Muscle layer of duodenum (tissue), 2 donors: ENCODE data around the gene FLNB.

Source experiments
- H3K27ac ChIP-seq: one replicate; pipeline ENCODE4 v1.7.0; 2013; ENCODE audit warnings: mild to moderate bottlenecking, low read length
- H3K27me3 ChIP-seq: one replicate; pipeline ENCODE4 v1.7.0; 2013; ENCODE audit warnings: low read depth, mild to moderate bottlenecking, control low read depth, low read length
- H3K36me3 ChIP-seq, 2 donors: one replicate each; pipeline ENCODE4 v1.7.0; 2013; ENCODE audit warnings: low read length in 2 of 2, control low read depth in 1 of 2, mild to moderate bottlenecking in 1 of 2; ENCODE audit not compliant: insufficient read depth in 2 of 2, control insufficient read depth in 1 of 2
- H3K4me1 ChIP-seq, 2 donors: one replicate each; pipeline ENCODE4 v1.7.0; 2013; ENCODE audit warnings: low read length in 2 of 2, mild to moderate bottlenecking in 2 of 2, control low read depth in 1 of 2, moderate library complexity in 1 of 2; ENCODE audit not compliant: insufficient read depth in 2 of 2, control insufficient read depth in 1 of 2
- H3K4me3 ChIP-seq, 2 donors: one replicate each; pipeline ENCODE4 v1.7.0; 2013; ENCODE audit warnings: low read length in 2 of 2, low read depth in 1 of 2, mild to moderate bottlenecking in 1 of 2
- H3K9me3 ChIP-seq, 2 donors: one replicate each; pipeline ENCODE4 v1.7.0; 2013; ENCODE audit warnings: low read length in 2 of 2, control low read depth in 1 of 2, mild to moderate bottlenecking in 1 of 2; ENCODE audit not compliant: control insufficient read depth in 1 of 2
- donor health status: healthy.

The FLNB gene

GRCh38 chr3:58120075-58120812, 112.0 kb downstream of the FLNB start:
- Histone ChIP-seq H3K4me3 (no peak overlapping the region), H3K27ac (no peak overlapping the region), H3K27me3 (no peaks in the 10 kb centered on the region), H3K9me3 (no peaks in the 10 kb centered on the region), H3K4me1 (peaks cover 11 to 27% of the 10 kb centered on the region in 2 donors), H3K36me3 (peaks cover 56 to 57% of the 10 kb centered on the region in 2 donors)

- H3K9me3 ChIP-seq = no peaks in the 10 kb centered on the region
- H3K27me3 ChIP-seq = no peaks in the 10 kb centered on the region
- H3K4me3 ChIP-seq = no peak overlapping the region
- peaks cover 11 to 27% of the 10 kb centered on the region in 2 donors for H3K4me1 ChIP-seq
- peaks cover 58 to 59% of the 10 kb centered on the region in 2 donors for H3K36me3 ChIP-seq
- no peak overlapping the region for H3K27ac ChIP-seq
Observed at GRCh38 chr3:58121183-58121582, 113.0 kb downstream of the FLNB start.

GRCh38 chr3:58122936-58123700, 114.9 kb downstream of the FLNB start:
- no peak overlapping the region for H3K4me3 ChIP-seq
- H3K4me1 ChIP-seq = peaks cover 11 to 14% of the 10 kb centered on the region in 2 donors
- no peak overlapping the region for H3K27ac ChIP-seq
- H3K36me3 ChIP-seq = peaks cover 72 to 79% of the 10 kb centered on the region in 2 donors
- no peaks in the 10 kb centered on the region for H3K9me3 ChIP-seq
- no peaks in the 10 kb centered on the region for H3K27me3 ChIP-seq

- H3K9me3 ChIP-seq = no peaks in the 10 kb centered on the region
- H3K36me3 ChIP-seq = peaks cover 64 to 77% of the 10 kb centered on the region in 2 donors
- no peak overlapping the region for H3K4me3 ChIP-seq
- peaks cover 11% of the 10 kb centered on the region in 2 donors for H3K4me1 ChIP-seq
- H3K27ac ChIP-seq = no peak overlapping the region
- H3K27me3 ChIP-seq = no peaks in the 10 kb centered on the region
Observed at GRCh38 chr3:58124387-58124786, 116.2 kb downstream of the FLNB start.

GRCh38 chr3:58129041-58129770, 121.0 kb downstream of the FLNB start:
- Histone ChIP-seq H3K4me1 (no peaks in the 10 kb centered on the region), H3K27ac (no peak overlapping the region), H3K9me3 (no peaks in the 10 kb centered on the region), H3K4me3 (no peak overlapping the region), H3K27me3 (no peaks in the 10 kb centered on the region), H3K36me3 (peaks cover 65 to 75% of the 10 kb centered on the region in 2 donors)

- no peak overlapping the region for H3K27ac ChIP-seq
- H3K27me3 ChIP-seq = no peaks in the 10 kb centered on the region
- peaks cover 64 to 75% of the 10 kb centered on the region in 2 donors for H3K36me3 ChIP-seq
- H3K9me3 ChIP-seq = no peaks in the 10 kb centered on the region
- H3K4me3 ChIP-seq = no peak overlapping the region
- H3K4me1 ChIP-seq = no peaks in the 10 kb centered on the region
Observed at GRCh38 chr3:58130591-58130990, 122.4 kb downstream of the FLNB start.

GRCh38 chr3:58131101-58131825, 123.0 kb downstream of the FLNB start:
- Histone ChIP-seq H3K4me1 (no peaks in the 10 kb centered on the region), H3K4me3 (no peak overlapping the region), H3K27me3 (no peaks in the 10 kb centered on the region), H3K36me3 (peaks cover 64 to 75% of the 10 kb centered on the region in 2 donors), H3K9me3 (no peaks in the 10 kb centered on the region), H3K27ac (no peak overlapping the region)

- H3K27ac ChIP-seq = no peak overlapping the region
- peaks cover 64 to 75% of the 10 kb centered on the region in 2 donors for H3K36me3 ChIP-seq
Observed at GRCh38 chr3:58132850-58133249, 124.6 kb downstream of the FLNB start.

GRCh38 chr3:58134468-58134867, 126.2 kb downstream of the FLNB start:
- no peaks in the 10 kb centered on the region for H3K9me3 ChIP-seq
- peaks cover 0 to 4% of the 10 kb centered on the region in 2 donors for H3K4me1 ChIP-seq
- H3K27me3 ChIP-seq = no peaks in the 10 kb centered on the region
- H3K4me3 ChIP-seq = no peak overlapping the region
- H3K36me3 ChIP-seq = peaks cover 74 to 80% of the 10 kb centered on the region in 2 donors
- H3K27ac ChIP-seq = no peak overlapping the region

More at GRCh38 chr3:58132850-58133249, 124.6 kb downstream of the FLNB start:
- H3K27me3 ChIP-seq = no peaks in the 10 kb centered on the region
- no peak overlapping the region for H3K4me3 ChIP-seq
- no peaks in the 10 kb centered on the region for H3K4me1 ChIP-seq
- H3K9me3 ChIP-seq = no peaks in the 10 kb centered on the region

GRCh38 chr3:58135712-58136543, 127.7 kb downstream of the FLNB start:
- Histone ChIP-seq H3K4me1 (peaks cover 0 to 5% of the 10 kb centered on the region in 2 donors), H3K4me3 (no peak overlapping the region), H3K9me3 (no peaks in the 10 kb centered on the region), H3K27me3 (no peaks in the 10 kb centered on the region), H3K27ac (no peak overlapping the region), H3K36me3 (peaks cover 76 to 82% of the 10 kb centered on the region in 2 donors)
